Lung microvascular endothelial cell (primary cell): ENCODE results near the gene CDH5. TPM values are rescaled to one million over a fixed set of nuclear protein-coding genes. Genes with fewer than 3 reads are reported as not detected.
"Not testable (repeated sequence)": the region's sequence is repeated elsewhere in the genome, so short reads cannot be mapped to it uniquely, and the experiment has no call there.

Experiments used
- DNase-seq, 2 donors: peaks; one replicate each; pipeline versions ENCODE4 v3.0.0 to v3.0.0-alpha.2; 2010; ENCODE audit warnings: low read depth in 2 of 2
- total RNA-seq: library from RNA; depleted of rRNA; stranded (reverse); fragments of >200 nt; gene quantifications from 2 replicates; pipeline ENCODE4 v1.2.1, GENCODE V29; 2014

The CDH5 gene
- total RNA-seq, 1 donor from 2014 or later: 312 TPM

DNA sequence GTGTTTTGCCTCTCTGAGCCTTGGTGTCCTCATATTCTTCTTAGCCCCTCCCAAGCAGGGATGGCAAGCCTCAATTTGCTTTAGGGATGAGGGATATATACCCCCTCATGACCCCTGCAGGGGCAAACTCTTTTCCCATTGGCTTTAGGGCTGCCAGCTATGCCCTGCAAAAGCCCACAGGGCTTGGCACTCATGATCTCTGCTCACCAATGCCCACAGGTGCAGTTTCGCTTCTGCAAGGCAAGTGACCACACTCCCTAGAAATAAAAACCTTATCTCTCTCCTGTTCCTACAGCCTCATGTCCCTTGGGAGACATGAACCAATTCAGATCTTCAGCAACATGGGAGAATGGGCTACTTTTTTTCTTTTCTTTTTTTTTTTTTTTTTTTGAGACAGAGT lies 69.4 kb downstream of the CDH5 start:
- DNase-seq: no peak

DNA sequence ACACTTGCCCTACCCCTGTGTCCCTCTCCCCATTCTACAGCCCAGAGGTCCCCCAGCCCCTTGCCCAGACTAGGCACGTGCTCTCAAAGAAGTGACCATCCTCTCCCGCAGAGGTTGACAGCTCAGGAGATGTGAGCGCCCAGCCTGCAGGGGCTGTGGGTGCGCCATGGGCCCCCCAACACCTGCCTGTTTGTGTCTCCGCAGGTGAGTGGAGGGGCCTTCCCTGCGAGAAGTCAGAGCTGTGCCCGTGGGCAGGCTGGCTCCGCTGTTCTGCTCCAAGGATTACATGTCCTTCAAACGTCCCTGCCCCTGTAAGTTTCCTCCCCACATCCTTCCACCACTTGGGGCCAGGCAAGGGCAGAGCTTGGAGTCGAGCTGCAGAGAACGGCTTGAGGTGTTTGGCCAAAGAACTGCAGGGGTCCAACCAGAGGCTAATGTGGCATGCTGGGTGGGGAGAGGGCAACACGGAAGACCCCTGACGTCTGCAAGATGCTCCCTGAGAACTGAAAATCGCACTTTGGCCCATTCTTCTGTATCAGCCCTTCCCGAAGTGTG lies 71.0 kb downstream of the CDH5 start:
- no peak for DNase-seq

- DNase-seq: no peak
Observed at GRCh38 chr16:66438536-66438935, 72.0 kb downstream of the CDH5 start.

GRCh38 chr16:66439051-66439730 lies 72.7 kb downstream of the CDH5 start:
- no peak for DNase-seq

DNA sequence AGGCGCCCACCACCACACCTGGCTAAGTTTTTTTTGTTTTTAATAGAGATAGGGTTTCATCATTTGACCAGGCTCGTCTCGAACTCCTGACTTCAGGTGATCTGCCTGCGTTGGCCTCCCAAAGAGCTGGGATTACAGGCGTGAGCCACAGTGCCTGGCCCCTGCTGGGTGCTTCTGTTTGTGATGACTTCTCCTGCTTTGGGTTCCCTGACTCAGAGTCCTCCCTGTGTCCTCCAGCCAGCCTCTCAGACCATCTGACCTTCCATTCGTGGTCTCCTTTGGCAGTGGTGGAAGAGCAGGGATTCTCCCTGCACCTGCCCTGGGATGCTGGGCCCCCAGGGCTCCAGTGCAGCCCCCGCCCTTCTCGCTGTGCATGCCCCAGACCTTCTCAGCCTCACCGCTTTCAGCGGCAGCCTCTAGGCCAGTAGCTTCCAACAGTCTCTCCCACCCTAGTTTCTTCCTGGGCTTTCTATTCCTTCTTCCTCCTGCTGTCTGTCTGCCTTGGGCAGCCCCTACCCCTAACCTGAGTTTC lies 73.8 kb downstream of the CDH5 start:
- no peak for DNase-seq

GRCh38 chr16:66440970-66441369 lies 74.5 kb downstream of the CDH5 start:
- no peak for DNase-seq

- DNase-seq: no peak
Observed at GRCh38 chr16:66441586-66442375, 75.3 kb downstream of the CDH5 start.

GRCh38 chr16:66442502-66443268 lies 76.2 kb downstream of the CDH5 start:
- no peak for DNase-seq

- DNase-seq: no peak
Observed at GRCh38 chr16:66443269-66443652, 76.8 kb downstream of the CDH5 start.

- peak in 1 of 2 donors; percentile 31 for DNase-seq
Observed at GRCh38 chr16:66444049-66444481, 77.6 kb downstream of the CDH5 start.

- DNase-seq: no peak
Observed at GRCh38 chr16:66446737-66447136, 80.2 kb downstream of the CDH5 start.

DNA sequence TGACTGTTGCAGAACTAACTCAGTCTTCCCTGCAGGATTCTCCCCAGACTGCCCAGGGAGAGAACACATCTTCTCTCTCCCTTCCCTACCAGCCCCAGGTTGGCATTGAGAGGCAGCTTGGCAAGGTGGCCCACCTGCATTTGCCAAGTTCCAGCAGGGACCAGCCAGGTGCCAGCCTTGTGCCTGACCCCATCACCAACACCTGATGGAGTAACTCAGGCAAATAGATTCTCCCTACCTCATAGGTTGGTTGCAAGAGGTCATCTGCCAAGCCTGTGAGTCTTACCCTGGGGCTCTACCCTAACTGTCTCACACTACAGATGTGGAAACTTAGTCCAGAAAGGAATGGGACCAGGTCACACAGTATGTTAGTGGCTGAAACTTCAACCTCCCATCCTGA lies 81.0 kb downstream of the CDH5 start:
- DNase-seq: no peak

DNA sequence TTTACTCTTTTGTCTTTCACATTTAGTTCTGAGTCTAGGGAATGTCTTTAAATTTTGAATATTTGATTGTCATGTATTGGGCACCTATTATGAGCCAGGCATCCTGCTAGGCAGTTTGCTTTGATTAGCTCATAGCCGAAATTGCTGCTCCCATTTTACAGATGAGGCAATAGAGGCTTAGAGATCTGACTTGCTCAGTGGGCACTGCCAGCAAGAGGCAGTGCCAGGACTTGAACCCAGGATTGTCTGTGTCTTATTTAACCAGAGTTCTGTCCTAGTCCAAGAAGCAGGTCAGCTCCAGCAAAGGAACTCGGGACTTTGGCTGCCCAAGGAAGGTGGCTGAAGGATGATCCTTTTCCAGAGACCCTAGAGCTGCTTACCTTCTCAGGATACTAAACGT lies 85.1 kb downstream of the CDH5 start:
- DNase-seq: no peak

DNA sequence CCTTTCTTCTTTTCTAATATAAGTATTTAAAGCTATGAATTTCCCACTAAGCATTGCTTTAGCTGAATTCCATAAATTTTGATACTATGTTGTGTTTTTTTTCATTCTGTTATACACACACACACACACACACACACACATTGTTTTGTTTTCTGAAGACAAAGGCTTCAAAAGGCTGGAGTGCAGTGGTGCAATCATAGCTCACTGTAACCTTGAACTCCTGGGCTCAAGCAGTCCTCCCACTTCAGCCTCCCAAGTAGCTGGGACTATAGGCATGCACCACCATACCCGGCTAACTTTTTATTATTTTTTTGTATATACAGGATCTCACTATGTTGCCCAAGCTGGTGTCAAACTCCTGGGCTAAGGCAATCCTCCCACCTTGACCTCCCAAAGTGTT lies 86.7 kb downstream of the CDH5 start:
- not testable (repeated sequence) for DNase-seq

Other genes with a start within 250 kb of the CDH5 start
- not detected in 2 replicates for gene BEAN1, start 60.6 kb downstream of the CDH5 start, total RNA-seq
- 23.1 and 29.2 TPM in 2 replicates for gene TK2, start 183.4 kb downstream of the CDH5 start, total RNA-seq
- 51.6 and 73.0 TPM in 2 replicates for gene CKLF, start 185.9 kb downstream of the CDH5 start, total RNA-seq
- gene CMTM1, start 199.7 kb downstream of the CDH5 start, total RNA-seq: 1.5 and 1.8 TPM in 2 replicates
- gene CMTM2, start 212.8 kb downstream of the CDH5 start, total RNA-seq: not detected in 2 replicates
- gene CMTM3, start 238.0 kb downstream of the CDH5 start, total RNA-seq: 23.1 and 28.0 TPM in 2 replicates